Mucosa of descending colon (tissue), 3 donors: Measurements from ENCODE around the gene RAE1. TPM values are rescaled to one million over a fixed set of nuclear protein-coding genes. Genes with fewer than 3 reads are reported as not detected.

Experiments used
- ATAC-seq: fragments of 200-7000 bp; cut with Tn5 transposase; one replicate; pipeline ENCODE4 v1.9.1; 2020; ENCODE audit warnings: mild to moderate bottlenecking, moderate library complexity
- DNase-seq, 3 donors: peaks; one replicate each; pipeline ENCODE4 v3.0.0-alpha.2; 2020
- H3K36me3 ChIP-seq: fragments of 200-600 bp; one replicate; pipeline ENCODE4 v1.8.0; 2021; ENCODE audit warnings: low read depth, mild to moderate bottlenecking
- H3K4me1 ChIP-seq: fragments of 200-600 bp; one replicate; pipeline ENCODE4 v1.8.0; 2021; ENCODE audit warnings: low read depth, mild to moderate bottlenecking
- H3K4me3 ChIP-seq: fragments of 200-600 bp; one replicate; pipeline ENCODE4 v1.8.0; 2021; ENCODE audit warnings: mild to moderate bottlenecking
- H3K9me3 ChIP-seq: fragments of 200-600 bp; one replicate; pipeline ENCODE4 v1.8.0; 2021; ENCODE audit warnings: mild to moderate bottlenecking
- intact Hi-C, 2 donors: fragments of 100-400 bp; cut with DNase I in 1 of 2; cut with micrococcal nuclease in 1 of 2; formaldehyde crosslinking; loops; one replicate each; pipeline versions ENCODE4 v1.11.0 to v1.11.1; 2022; cut with DNase I, micrococcal nuclease
- total RNA-seq, 3 donors: library from RNA; stranded (reverse); fragmentation: NEBNext Ultra II Directional in 2 of 3; extraction: Animal tissue kit (Norgen Biotek cat#: 25700) in 2 of 3; gene quantifications; one replicate each; pipeline versions ENCODE4 v1.2.1 to v1.2.4, GENCODE V29; 2021 to 2023
- TF ChIP-seq, protein P1 (sequence below): fragments of 200-600 bp; IDR thresholded peaks from one replicate; pipeline ENCODE4 v1.8.0; 2022; ENCODE audit warnings: antibody characterized with exemption, mild to moderate bottlenecking
- donor health status: DM: no; HTN: no; CAD: no; lungs with moderate emphysema.
- donor health status: DM: no; HTN: no; CAD: no.
- donor health status: DM: no; HTN: yes; CAD: no.

RAE1 gene
- total RNA-seq, 3 donors from 2014 or later: 17.6 to 21.0 (median 19.9) TPM

DNA sequence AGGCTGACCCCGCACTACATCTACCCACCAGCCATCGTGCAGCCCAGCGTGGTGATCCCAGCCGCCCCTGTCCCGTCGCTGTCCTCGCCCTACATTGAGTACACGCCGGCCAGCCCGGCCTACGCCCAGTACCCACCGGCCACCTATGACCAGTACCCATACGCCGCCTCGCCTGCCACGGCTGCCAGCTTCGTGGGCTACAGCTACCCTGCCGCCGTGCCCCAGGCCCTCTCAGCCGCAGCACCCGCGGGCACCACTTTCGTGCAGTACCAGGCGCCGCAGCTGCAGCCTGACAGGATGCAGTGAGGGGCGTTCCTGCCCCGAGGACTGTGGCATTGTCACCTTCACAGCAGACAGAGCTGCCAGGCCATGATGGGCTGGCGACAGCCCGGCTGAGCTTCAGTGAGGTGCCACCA, 56.5 kb downstream of the RAE1 start:
- peak in 1 of 3 donors; percentile 50 for DNase-seq
- H3K36me3 ChIP-seq: no peaks in the 10 kb centered on the region
- ATAC-seq: no peak
- TF ChIP-seq, protein P1, sequence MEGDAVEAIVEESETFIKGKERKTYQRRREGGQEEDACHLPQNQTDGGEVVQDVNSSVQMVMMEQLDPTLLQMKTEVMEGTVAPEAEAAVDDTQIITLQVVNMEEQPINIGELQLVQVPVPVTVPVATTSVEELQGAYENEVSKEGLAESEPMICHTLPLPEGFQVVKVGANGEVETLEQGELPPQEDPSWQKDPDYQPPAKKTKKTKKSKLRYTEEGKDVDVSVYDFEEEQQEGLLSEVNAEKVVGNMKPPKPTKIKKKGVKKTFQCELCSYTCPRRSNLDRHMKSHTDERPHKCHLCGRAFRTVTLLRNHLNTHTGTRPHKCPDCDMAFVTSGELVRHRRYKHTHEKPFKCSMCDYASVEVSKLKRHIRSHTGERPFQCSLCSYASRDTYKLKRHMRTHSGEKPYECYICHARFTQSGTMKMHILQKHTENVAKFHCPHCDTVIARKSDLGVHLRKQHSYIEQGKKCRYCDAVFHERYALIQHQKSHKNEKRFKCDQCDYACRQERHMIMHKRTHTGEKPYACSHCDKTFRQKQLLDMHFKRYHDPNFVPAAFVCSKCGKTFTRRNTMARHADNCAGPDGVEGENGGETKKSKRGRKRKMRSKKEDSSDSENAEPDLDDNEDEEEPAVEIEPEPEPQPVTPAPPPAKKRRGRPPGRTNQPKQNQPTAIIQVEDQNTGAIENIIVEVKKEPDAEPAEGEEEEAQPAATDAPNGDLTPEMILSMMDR: no peak
- no peaks in the 10 kb centered on the region for H3K4me1 ChIP-seq
- intact Hi-C loops: no loop called here
- no peak overlapping the region for H3K4me3 ChIP-seq
- no peaks in the 10 kb centered on the region for H3K9me3 ChIP-seq

DNA sequence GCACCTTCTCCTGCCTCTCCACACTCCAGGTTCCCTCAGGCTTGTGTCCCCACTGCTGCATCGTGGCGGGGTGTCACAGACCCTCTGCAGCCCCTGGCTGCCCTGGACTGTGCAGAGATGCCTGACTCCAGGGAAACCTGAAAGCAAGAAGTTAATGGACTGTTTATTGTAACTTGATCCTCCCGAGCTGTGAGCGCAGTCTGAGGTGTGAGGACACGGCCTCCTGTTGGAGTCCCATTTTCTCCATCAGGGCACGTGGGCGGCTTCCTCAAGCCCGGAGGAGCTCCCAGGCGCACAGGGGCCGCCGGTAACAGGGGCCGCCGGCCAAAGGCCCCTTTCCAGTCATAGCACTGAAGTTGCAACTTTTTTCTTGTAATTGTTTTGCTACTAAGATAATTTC, 57.1 kb downstream of the RAE1 start:
- no peak overlapping the region for H3K4me3 ChIP-seq
- intact Hi-C loops: no loop called here
- H3K4me1 ChIP-seq: no peaks in the 10 kb centered on the region
- no peaks in the 10 kb centered on the region for H3K36me3 ChIP-seq
- ATAC-seq: no peak
- TF ChIP-seq, protein P1: no peak
- DNase-seq: peak in 1 of 3 donors; percentile 25
- H3K9me3 ChIP-seq: no peaks in the 10 kb centered on the region

DNA sequence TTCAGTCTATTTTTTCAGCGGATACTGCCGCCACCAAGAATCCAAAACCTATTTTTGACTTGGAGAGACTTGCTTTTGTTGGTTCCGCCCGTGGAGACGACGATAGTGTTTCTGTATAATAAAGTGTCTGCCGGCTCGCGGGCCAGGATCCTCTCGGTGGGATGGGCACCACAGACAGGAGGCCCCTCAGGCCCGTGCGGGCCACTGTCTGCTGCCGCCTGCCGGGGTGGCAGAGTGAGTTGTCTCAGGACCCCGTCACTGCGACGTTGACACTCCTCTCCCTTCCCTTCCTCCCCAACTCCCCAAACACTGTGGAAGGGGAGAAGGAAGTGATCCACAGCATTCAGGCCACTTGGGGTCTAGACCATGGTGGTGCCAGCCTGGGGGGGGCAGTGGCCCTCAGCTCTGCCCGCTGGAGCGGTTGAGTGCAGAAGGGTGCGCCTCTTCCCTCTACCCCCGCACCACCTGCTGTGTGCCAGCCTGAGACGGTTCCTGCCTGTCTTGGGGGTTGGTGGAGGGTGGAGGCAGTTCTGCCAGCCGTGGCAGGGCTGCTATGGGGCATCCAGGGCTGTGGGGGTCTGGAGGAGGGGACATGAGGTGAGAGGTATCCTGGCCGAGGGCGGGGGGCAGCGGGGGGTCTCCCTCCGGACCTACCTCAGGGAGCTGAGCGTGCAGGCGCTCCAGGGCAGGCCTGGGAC, 57.6 kb downstream of the RAE1 start:
- DNase-seq: peak in 1 of 3 donors; percentile 29
- H3K9me3 ChIP-seq: no peaks in the 10 kb centered on the region
- H3K36me3 ChIP-seq: no peaks in the 10 kb centered on the region
- intact Hi-C loops: no loop called here
- no peaks in the 10 kb centered on the region for H3K4me1 ChIP-seq
- TF ChIP-seq, protein P1: no peak
- H3K4me3 ChIP-seq: no peak overlapping the region
- ATAC-seq: no peak

DNA sequence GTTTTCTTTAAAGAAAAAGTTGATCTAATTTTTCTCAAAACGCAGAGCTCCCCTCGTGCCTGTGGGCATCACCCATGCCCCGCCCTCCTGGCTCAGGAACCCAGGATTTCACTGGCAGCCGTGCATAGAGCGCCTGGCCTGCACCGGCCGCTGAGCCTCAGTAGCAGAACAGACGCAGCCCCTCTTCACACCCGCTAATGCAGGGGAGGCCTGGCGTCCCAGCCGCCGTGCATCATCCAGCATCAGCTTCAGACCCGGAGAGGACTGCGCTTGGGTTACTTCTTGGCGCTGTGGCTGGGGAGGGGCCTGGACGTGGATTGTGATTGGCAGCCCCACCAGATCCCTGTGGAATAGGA, 58.2 kb downstream of the RAE1 start:
- no peak for ATAC-seq
- Histone ChIP-seq H3K36me3 (no peaks in the 10 kb centered on the region), H3K4me1 (no peaks in the 10 kb centered on the region), H3K9me3 (no peaks in the 10 kb centered on the region), H3K4me3 (no peak overlapping the region)
- intact Hi-C loops: no loop called here
- peak in 1 of 3 donors; percentile 46 for DNase-seq
- TF ChIP-seq, protein P1: no peak

DNA sequence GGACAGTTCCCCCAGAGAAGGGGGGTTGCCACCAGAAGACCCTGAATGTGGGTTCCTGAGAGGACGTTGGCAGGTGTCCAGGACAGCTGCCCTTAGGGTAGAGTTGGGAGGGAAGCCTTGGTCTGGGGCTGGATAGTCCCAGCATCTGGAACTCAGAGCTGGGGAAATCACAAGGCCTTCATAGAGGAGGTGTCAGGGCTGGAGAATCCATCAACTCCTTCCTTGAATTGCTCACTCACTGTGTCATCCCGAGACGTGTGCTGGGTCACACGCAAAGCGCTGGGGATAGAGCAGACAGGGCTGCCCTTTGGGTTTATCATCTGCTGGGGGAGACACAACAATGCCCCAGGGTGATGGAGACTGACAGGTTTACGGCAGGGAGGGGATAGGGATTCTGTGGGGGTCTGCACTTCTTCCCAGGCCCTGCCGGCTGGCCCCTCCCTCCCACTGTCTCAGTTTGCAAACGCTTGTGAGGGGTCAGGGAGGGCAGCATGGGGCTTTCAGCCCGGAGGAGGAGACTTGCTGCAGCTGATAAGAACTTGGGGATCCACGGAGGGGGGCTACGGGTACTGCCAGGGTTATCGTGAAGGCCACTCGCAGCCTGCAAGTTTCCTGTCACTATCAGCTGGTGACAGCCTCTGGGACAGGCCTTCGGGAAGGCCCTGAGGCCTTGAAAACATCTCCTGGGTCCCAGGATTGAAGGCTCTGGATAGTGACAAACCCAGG, 58.8 kb downstream of the RAE1 start:
- H3K4me3 ChIP-seq: no peak overlapping the region
- no peaks in the 10 kb centered on the region for H3K36me3 ChIP-seq
- intact Hi-C loops: no loop called here
- H3K9me3 ChIP-seq: no peaks in the 10 kb centered on the region
- ATAC-seq (no peak), DNase-seq (no peak)
- H3K4me1 ChIP-seq: no peaks in the 10 kb centered on the region
- TF ChIP-seq, protein P1: no peak
